ENCODE measurements around the gene NOXRED1. TPM values are rescaled to one million over a fixed set of nuclear protein-coding genes. Genes with fewer than 3 reads are reported as not detected.

NOXRED1 gene
- total RNA-seq, 2 experiments from 2014 or later = 0.26 to 0.33 TPM

Other genes with a start within 250 kb of the NOXRED1 start
- 1 to 10 TPM in 1 of 2 experiments, under 1 TPM in 1; 0.89 to 1.2 TPM for gene TMEM63C, start 241.7 kb downstream of the NOXRED1 start, total RNA-seq
- not detected for gene NGB, start 152.3 kb downstream of the NOXRED1 start, total RNA-seq
- 10 to 100 TPM; 14.2 to 18.1 TPM for gene POMT2, start 102.6 kb downstream of the NOXRED1 start, total RNA-seq
- 10 to 100 TPM; 20.2 to 22.3 TPM for gene GSTZ1, start 102.5 kb downstream of the NOXRED1 start, total RNA-seq
- gene TMED8, start 46.4 kb downstream of the NOXRED1 start, total RNA-seq = 10 to 100 TPM; 25.0 to 26.0 TPM
- under 1 TPM; 0.34 to 0.45 TPM for gene SAMD15, start 46.1 kb downstream of the NOXRED1 start, total RNA-seq
- 10 to 100 TPM; 15.6 to 16.4 TPM for gene VIPAS39, start 34.1 kb upstream of the NOXRED1 start, total RNA-seq
- gene AHSA1, start 34.6 kb upstream of the NOXRED1 start, total RNA-seq = 100 to 1,000 TPM; 381 to 390 TPM
- under 1 TPM; 0.29 to 0.44 TPM for gene ISM2, start 75.3 kb upstream of the NOXRED1 start, total RNA-seq
- gene SPTLC2, start 193.1 kb upstream of the NOXRED1 start, total RNA-seq = 10 to 100 TPM; 30.7 to 36.2 TPM

Data from activated naive CD8-positive, alpha-beta T cell treated with anti-CD3 and anti-CD28 coated beads for 36 hours (primary cell).